Uterus (tissue), 4 donors: ENCODE data around the gene GPR61. TPM values are rescaled to one million over a fixed set of nuclear protein-coding genes. Genes with fewer than 3 reads are reported as not detected.

Source experiments
- DNase-seq, 2 donors: peaks; one replicate each; pipeline ENCODE4 v3.0.0-alpha.2; 2019 to 2020
- H3K27ac ChIP-seq, 2 donors: fragments of 200-600 bp; sonication (generic); 1 replicate in 1 of 2; 2 replicates in 1 of 2; pipeline ENCODE4 v1.5.1; 2016 to 2018
- H3K27me3 ChIP-seq, 2 donors: fragments of 200-600 bp; sonication (generic); one replicate each; pipeline ENCODE4 v1.5.1; 2018 to 2019; ENCODE audit warnings: control low read depth in 1 of 2
- H3K36me3 ChIP-seq, 2 donors: fragments of 200-600 bp; sonication (generic); one replicate each; pipeline ENCODE4 v1.5.1; 2019; ENCODE audit warnings: control low read depth in 1 of 2
- H3K4me1 ChIP-seq, 2 donors: fragments of 200-600 bp; sonication (generic); one replicate each; pipeline ENCODE4 v1.5.1; 2018 to 2019; ENCODE audit warnings: control low read depth in 1 of 2
- H3K4me3 ChIP-seq, 2 donors: fragments of 200-600 bp; sonication (generic); 1 replicate in 1 of 2; 2 replicates in 1 of 2; pipeline ENCODE4 v1.5.1; 2018 to 2019; ENCODE audit warnings: mild to moderate bottlenecking in 1 of 2
- H3K9me3 ChIP-seq, 2 donors: fragments of 200-600 bp; sonication (generic); one replicate each; pipeline ENCODE4 v1.5.1; 2019; ENCODE audit warnings: control low read depth in 1 of 2
- POLR2A ChIP-seq, 2 donors: fragments of 450-650 bp; IDR thresholded peaks; one replicate each; pipeline ENCODE4 v1.6.1; 2016; ENCODE audit warnings: antibody characterized with exemption in 2 of 2, mild to moderate bottlenecking in 1 of 2, moderate library complexity in 1 of 2
- intact Hi-C: fragments of 100-400 bp; cut with DNase I; formaldehyde crosslinking; loops from one replicate; pipeline ENCODE4 v1.15.1; 2023; ENCODE audit warnings: low total_unique reads
- total RNA-seq, 4 donors: library from RNA; depleted of rRNA in 3 of 4; stranded (reverse); fragments of >200 nt in 3 of 4; gene quantifications; one replicate each; pipeline versions ENCODE4 v1.1.0 to v1.2.4, GENCODE V29; 2014 to 2023
- TF ChIP-seq, protein P1 (sequence below), 4 experiments: fragments of 200-600 bp in 2 of 4; fragments of 450-650 bp in 2 of 4; sonication (generic) in 2 of 4; IDR thresholded peaks; one replicate each; pipeline ENCODE4 v1.5.1; 2016 to 2019; ENCODE audit warnings: antibody characterized with exemption in 4 of 4, mild to moderate bottlenecking in 2 of 4, moderate library complexity in 1 of 4
- donor health status: DM: yes; HTN: yes; CAD: no.

Gene GPR61
- total RNA-seq, 4 donors from 2014 or later = 0.41 TPM; not detected in 3

DNA sequence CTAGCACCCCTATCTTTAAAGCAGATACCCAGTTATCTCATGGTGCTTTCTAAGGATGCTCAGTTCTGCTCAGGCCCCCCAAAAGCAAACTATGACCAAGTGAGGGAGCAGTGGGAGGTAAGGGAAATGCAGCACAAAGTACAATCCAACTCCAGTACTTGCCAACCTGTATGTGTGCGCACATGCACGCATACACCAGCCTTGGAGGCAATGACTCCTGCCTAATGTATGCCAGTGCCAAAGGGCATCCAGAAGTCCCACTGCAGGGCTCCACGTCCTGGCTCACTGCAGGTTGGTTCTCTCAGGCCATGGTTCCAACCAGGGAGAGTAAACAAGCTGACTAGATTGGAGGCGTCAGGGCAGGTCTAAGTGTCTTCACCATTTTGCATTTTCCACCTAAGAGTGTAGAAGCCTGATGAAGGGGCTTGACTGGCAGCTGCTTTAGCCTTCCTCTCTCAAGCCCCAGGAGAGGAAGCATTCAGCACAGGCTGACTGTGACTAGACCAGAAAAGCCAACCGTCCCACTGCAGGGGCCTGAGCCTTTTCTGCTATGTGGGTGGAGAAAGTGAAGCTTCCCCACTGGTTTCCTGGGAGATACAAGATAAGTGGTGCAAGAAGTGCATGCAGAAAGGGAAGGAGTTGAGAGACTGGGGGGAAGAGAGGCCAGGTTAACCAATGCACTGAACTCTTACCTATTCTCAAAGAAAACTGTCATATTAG lies 37.9 kb upstream of the GPR61 start:
- Histone ChIP-seq H3K27me3 (no peaks in the 10 kb centered on the region), H3K4me3 (no peak overlapping the region), H3K4me1 (peaks cover 0 to 5% of the 10 kb centered on the region in 2 donors), H3K36me3 (no peaks in the 10 kb centered on the region), H3K27ac (peak overlapping the region; percentile 26 to 35), H3K9me3 (no peaks in the 10 kb centered on the region)
- no peak for DNase-seq
- intact Hi-C loops = no loop called here
- TF ChIP-seq POLR2A (IDR thresholded peaks at IDR 0.05) = no peak
- TF ChIP-seq, protein P1, sequence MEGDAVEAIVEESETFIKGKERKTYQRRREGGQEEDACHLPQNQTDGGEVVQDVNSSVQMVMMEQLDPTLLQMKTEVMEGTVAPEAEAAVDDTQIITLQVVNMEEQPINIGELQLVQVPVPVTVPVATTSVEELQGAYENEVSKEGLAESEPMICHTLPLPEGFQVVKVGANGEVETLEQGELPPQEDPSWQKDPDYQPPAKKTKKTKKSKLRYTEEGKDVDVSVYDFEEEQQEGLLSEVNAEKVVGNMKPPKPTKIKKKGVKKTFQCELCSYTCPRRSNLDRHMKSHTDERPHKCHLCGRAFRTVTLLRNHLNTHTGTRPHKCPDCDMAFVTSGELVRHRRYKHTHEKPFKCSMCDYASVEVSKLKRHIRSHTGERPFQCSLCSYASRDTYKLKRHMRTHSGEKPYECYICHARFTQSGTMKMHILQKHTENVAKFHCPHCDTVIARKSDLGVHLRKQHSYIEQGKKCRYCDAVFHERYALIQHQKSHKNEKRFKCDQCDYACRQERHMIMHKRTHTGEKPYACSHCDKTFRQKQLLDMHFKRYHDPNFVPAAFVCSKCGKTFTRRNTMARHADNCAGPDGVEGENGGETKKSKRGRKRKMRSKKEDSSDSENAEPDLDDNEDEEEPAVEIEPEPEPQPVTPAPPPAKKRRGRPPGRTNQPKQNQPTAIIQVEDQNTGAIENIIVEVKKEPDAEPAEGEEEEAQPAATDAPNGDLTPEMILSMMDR (IDR thresholded peaks at IDR 0.05) = no peak

- H3K4me1 ChIP-seq = peaks cover 0 to 5% of the 10 kb centered on the region in 2 donors
- no peaks in the 10 kb centered on the region for H3K36me3 ChIP-seq
- DNase-seq = no peak
- H3K27me3 ChIP-seq = no peaks in the 10 kb centered on the region
- no peak overlapping the region for H3K27ac ChIP-seq
- H3K9me3 ChIP-seq = no peaks in the 10 kb centered on the region
- intact Hi-C loops = no loop called here
- TF ChIP-seq, protein P1 (IDR thresholded peaks at IDR 0.05) = no peak
- no peak for TF ChIP-seq POLR2A (IDR thresholded peaks at IDR 0.05)
- H3K4me3 ChIP-seq = no peak overlapping the region
Observed at GRCh38 chr1:109502364-109502851, 37.3 kb upstream of the GPR61 start.

DNA sequence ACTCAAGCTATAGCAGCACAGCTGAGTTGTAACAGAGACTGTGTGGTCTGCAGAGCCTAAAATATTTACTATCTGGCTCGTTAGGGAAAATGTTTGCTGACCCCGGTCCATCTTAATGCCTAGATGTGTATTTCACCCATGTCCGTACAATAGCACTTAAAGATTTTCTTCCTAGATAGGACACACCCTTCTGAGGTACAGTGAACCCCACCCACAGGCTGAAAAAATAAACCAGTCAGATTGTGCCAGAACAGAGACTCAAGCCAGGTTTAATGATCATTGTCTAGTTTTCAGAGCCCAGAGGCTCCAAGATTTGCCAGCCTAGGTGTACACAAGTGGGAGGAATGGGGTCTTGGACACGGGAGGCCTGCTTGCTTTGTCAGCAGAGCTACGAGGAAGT lies 35.7 kb upstream of the GPR61 start:
- DNase-seq = no peak
- Histone ChIP-seq H3K27ac (no peak overlapping the region), H3K9me3 (no peaks in the 10 kb centered on the region), H3K36me3 (no peaks in the 10 kb centered on the region), H3K4me1 (no peaks in the 10 kb centered on the region), H3K27me3 (no peaks in the 10 kb centered on the region), H3K4me3 (no peak overlapping the region)
- intact Hi-C loops = no loop called here
- TF ChIP-seq POLR2A (IDR thresholded peaks at IDR 0.05) = no peak
- TF ChIP-seq, protein P1 (IDR thresholded peaks at IDR 0.05) = no peak

DNA sequence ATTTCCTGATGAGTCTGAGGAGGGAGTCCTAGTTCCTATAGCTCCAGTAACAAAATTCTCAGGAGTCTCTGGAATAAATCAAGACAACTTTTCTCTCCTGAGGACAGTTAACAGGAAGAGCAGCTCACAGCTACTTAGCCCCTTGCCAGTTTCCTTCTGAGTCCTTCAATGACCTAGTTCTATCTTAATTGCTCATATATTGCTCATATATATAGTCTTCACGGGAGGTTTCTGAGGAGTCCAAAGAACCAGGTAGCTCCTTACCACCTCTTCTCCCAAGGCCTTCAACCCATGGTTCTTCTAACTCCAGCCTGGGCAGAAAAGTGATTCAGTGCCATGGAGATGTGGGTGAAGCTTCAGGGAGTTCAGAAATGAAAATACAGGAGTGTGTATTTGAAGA lies 34.7 kb upstream of the GPR61 start:
- H3K4me1 ChIP-seq = no peaks in the 10 kb centered on the region
- no peak for DNase-seq
- no peak for TF ChIP-seq POLR2A (IDR thresholded peaks at IDR 0.05)
- TF ChIP-seq, protein P1 (IDR thresholded peaks at IDR 0.05) = no peak
- no peak overlapping the region for H3K4me3 ChIP-seq
- H3K36me3 ChIP-seq = no peaks in the 10 kb centered on the region
- H3K27ac ChIP-seq = no peak overlapping the region
- H3K27me3 ChIP-seq = no peaks in the 10 kb centered on the region
- intact Hi-C loops = no loop called here
- no peaks in the 10 kb centered on the region for H3K9me3 ChIP-seq

DNA sequence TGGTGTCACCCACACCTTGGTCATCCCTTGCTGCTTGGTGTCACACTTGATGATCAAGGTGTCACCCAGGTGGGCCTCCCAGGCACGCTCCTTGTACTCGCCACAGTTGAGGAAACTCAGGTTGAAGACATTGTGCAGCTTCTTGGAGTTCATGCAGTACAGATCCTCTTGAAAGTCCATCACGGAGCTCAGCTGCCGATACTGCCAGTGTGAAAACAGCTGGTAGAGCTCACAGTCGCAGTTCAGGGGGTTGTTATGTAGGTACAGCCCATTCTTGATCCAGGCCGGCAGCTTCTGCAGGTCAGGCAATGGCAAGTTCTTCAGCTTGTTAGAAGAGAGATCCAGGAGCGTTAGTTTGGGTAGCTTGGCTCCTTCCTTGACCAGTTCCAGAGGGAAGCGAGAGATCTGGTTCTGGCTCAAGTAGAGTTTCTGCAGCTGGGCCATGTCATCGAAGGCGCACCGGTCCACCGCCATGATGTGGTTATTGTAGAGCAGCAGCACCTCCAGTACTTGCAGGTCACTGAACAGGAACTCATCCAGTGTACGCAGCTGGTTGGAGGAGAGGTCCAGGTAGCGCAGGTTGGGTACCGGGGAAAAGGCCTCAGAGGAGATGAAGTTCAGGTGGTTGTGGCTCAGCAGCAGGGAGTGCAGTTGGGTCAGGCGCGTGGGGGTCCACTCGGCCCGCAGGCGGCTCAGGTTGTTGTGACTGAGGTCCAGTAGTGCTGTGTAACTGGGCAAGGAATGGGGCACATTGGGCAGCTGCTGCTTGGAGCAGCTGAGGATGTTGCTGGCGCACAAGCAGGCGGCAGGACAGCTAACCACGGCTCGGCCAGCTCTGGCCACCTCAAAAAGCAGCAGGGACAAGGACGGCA lies 31.4 kb upstream of the GPR61 start:
- no peak overlapping the region for H3K4me3 ChIP-seq
- H3K27ac ChIP-seq = no peak overlapping the region
- no peaks in the 10 kb centered on the region for H3K4me1 ChIP-seq
- TF ChIP-seq POLR2A (IDR thresholded peaks at IDR 0.05) = no peak
- TF ChIP-seq, protein P1 (IDR thresholded peaks at IDR 0.05) = no peak
- no peaks in the 10 kb centered on the region for H3K36me3 ChIP-seq
- no peaks in the 10 kb centered on the region for H3K9me3 ChIP-seq
- no peaks in the 10 kb centered on the region for H3K27me3 ChIP-seq
- DNase-seq = no peak
- intact Hi-C loops = no loop called here
